Esophagus muscularis mucosa (tissue), 4 donors: ENCODE measurements around the gene VPS13D. TPM values are rescaled to one million over a fixed set of nuclear protein-coding genes. Genes with fewer than 3 reads are reported as not detected.

Experiments
- DNase-seq: peaks from one replicate; pipeline ENCODE4 v3.0.0-alpha.2; 2017; ENCODE audit errors: extremely low spot score
- H3K27ac ChIP-seq, 4 donors: fragments of 200-600 bp; sonication (generic); replicated peaks in 1 of 4; 1 replicate in 3 of 4; 2 replicates in 1 of 4; pipeline ENCODE4 v1.5.1; 2016 to 2019; ENCODE audit warnings: mild to moderate bottlenecking in 1 of 4
- H3K27me3 ChIP-seq, 4 donors: fragments of 200-600 bp; sonication (generic); one replicate each; pipeline versions ENCODE4 v1.5.1 to v1.6.0; 2016 to 2019
- H3K36me3 ChIP-seq, 4 donors: fragments of 200-600 bp; sonication (generic); one replicate each; pipeline ENCODE4 v1.5.1; 2016 to 2019
- H3K4me1 ChIP-seq, 4 donors: fragments of 200-600 bp; sonication (generic); one replicate each; pipeline ENCODE4 v1.5.1; 2016 to 2019
- H3K4me3 ChIP-seq, 4 donors: fragments of 200-600 bp; sonication (generic); 1 replicate in 2 of 4; 2 replicates in 2 of 4; pipeline ENCODE4 v1.5.1; 2016 to 2019; ENCODE audit warnings: mild to moderate bottlenecking in 4 of 4, moderate library complexity in 1 of 4
- H3K9me3 ChIP-seq, 4 donors: fragments of 200-600 bp; sonication (generic); 1 replicate in 3 of 4; 2 replicates in 1 of 4; pipeline ENCODE4 v1.5.1; 2016 to 2019
- EP300 ChIP-seq: sonication (generic); formaldehyde crosslinking; IDR thresholded peaks from one replicate; pipeline ENCODE4 v1.6.1; 2017; ENCODE audit warnings: antibody characterized with exemption
- POLR2A ChIP-seq: fragments of 450-650 bp; IDR thresholded peaks from one replicate; pipeline ENCODE4 v1.6.1; 2017; ENCODE audit warnings: antibody characterized with exemption, moderate library complexity, mild to moderate bottlenecking, low read depth
- POLR2AphosphoS5 ChIP-seq, 2 donors: sonication (generic); formaldehyde crosslinking; IDR thresholded peaks; one replicate each; pipeline ENCODE4 v1.6.1; 2017; ENCODE audit warnings: antibody characterized with exemption in 2 of 2
- WGBS: methylation state at CpG from one replicate; pipeline ENCODE4 v1.1.5; 2018; 5-methylcytosine and 5-hydroxymethylcytosine counted together
- intact Hi-C: fragments of 100-400 bp; cut with DNase I; formaldehyde crosslinking; loops from one replicate; pipeline ENCODE4 v1.15.1; 2023
- total RNA-seq, 4 donors: library from RNA; depleted of rRNA; stranded (reverse); fragments of >200 nt; gene quantifications; one replicate each; pipeline versions ENCODE4 v1.1.0 to v1.2.1, GENCODE V29; 2016
- TF ChIP-seq, protein P1 (sequence below), 3 experiments: fragments of 200-600 bp in 2 of 3; fragments of 450-650 bp in 1 of 3; sonication (generic) in 2 of 3; IDR thresholded peaks; one replicate each; pipeline ENCODE4 v1.5.1; 2017 to 2019; ENCODE audit warnings: antibody characterized with exemption in 3 of 3, mild to moderate bottlenecking in 2 of 3, moderate library complexity in 1 of 3

VPS13D gene
- total RNA-seq, 4 donors from 2014 or later = 67.8 to 93.3 (median 85.4) TPM

- Histone ChIP-seq H3K27ac (no peak overlapping the region), H3K27me3 (no peaks in the 10 kb centered on the region), H3K4me1 (no peaks in the 10 kb centered on the region), H3K36me3 (peaks cover 42 to 100% (median 81%) of the 10 kb centered on the region in 4 donors), H3K9me3 (no peaks in the 10 kb centered on the region), H3K4me3 (no peak overlapping the region)
- no peak for TF ChIP-seq EP300
- TF ChIP-seq, protein P1, sequence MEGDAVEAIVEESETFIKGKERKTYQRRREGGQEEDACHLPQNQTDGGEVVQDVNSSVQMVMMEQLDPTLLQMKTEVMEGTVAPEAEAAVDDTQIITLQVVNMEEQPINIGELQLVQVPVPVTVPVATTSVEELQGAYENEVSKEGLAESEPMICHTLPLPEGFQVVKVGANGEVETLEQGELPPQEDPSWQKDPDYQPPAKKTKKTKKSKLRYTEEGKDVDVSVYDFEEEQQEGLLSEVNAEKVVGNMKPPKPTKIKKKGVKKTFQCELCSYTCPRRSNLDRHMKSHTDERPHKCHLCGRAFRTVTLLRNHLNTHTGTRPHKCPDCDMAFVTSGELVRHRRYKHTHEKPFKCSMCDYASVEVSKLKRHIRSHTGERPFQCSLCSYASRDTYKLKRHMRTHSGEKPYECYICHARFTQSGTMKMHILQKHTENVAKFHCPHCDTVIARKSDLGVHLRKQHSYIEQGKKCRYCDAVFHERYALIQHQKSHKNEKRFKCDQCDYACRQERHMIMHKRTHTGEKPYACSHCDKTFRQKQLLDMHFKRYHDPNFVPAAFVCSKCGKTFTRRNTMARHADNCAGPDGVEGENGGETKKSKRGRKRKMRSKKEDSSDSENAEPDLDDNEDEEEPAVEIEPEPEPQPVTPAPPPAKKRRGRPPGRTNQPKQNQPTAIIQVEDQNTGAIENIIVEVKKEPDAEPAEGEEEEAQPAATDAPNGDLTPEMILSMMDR (IDR thresholded peaks at IDR 0.05) = no peak
- no peak for TF ChIP-seq POLR2AphosphoS5 (IDR thresholded peaks at IDR 0.05)
- no peak for TF ChIP-seq POLR2A
- intact Hi-C loops = no loop called here
- DNase-seq = no peak
- 69% methylated on average over 5 of the region's 5 CpGs for WGBS
Observed at GRCh38 chr1:12251442-12251841, 21.6 kb downstream of the VPS13D start.

GRCh38 chr1:12255913-12256312 lies 26.1 kb downstream of the VPS13D start:
- H3K27ac ChIP-seq = no peak overlapping the region
- no peaks in the 10 kb centered on the region for H3K9me3 ChIP-seq
- no peak overlapping the region for H3K4me3 ChIP-seq
- 100% methylated on average over 2 of the region's 2 CpGs for WGBS
- intact Hi-C loops = no loop called here
- no peaks in the 10 kb centered on the region for H3K27me3 ChIP-seq
- DNase-seq = no peak
- no peaks in the 10 kb centered on the region for H3K4me1 ChIP-seq
- peaks cover 64 to 100% (median 87%) of the 10 kb centered on the region in 4 donors for H3K36me3 ChIP-seq
- no peak for TF ChIP-seq POLR2A
- no peak for TF ChIP-seq POLR2AphosphoS5 (IDR thresholded peaks at IDR 0.05)
- TF ChIP-seq EP300 = no peak
- TF ChIP-seq, protein P1 (IDR thresholded peaks at IDR 0.05) = no peak

DNA sequence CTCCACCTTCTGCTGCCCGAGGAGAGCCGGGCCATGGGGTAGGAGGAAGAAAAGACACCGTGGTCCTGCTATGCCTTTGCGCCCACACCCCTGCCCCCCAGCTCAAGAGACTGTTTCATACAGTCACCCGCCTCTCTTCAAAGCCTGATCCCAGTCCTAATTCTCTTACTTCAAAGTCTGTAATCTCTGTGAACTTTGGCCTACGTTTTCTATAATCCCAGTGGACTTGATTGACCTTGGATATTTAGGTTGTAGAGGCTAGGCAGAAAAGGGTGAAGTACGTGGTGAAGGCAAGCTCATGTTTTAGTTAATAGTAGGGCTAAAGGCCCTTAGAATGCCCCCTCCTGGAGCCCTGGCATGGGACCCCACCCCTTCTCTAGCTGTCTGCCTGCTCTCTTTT lies 28.4 kb downstream of the VPS13D start:
- H3K4me3 ChIP-seq = no peak overlapping the region
- TF ChIP-seq POLR2AphosphoS5 (IDR thresholded peaks at IDR 0.05) = no peak
- TF ChIP-seq, protein P1 (IDR thresholded peaks at IDR 0.05) = no peak
- H3K4me1 ChIP-seq = no peaks in the 10 kb centered on the region
- intact Hi-C loops = no loop called here
- no peaks in the 10 kb centered on the region for H3K9me3 ChIP-seq
- peaks cover 73 to 100% (median 90%) of the 10 kb centered on the region in 4 donors for H3K36me3 ChIP-seq
- no peaks in the 10 kb centered on the region for H3K27me3 ChIP-seq
- DNase-seq = no peak
- no peak overlapping the region for H3K27ac ChIP-seq
- WGBS = 89% methylated on average over 7 of the region's 7 CpGs

- no peak overlapping the region for H3K27ac ChIP-seq
- H3K4me1 ChIP-seq = peaks cover 0 to 10% (median 0%) of the 10 kb centered on the region in 4 donors
- no peak for DNase-seq
- H3K4me3 ChIP-seq = no peak overlapping the region
- peaks cover 67 to 100% (median 96%) of the 10 kb centered on the region in 4 donors for H3K36me3 ChIP-seq
- TF ChIP-seq EP300 = no peak
- TF ChIP-seq POLR2AphosphoS5 (IDR thresholded peaks at IDR 0.05) = no peak
- TF ChIP-seq, protein P1 (IDR thresholded peaks at IDR 0.05) = no peak
- no peak for TF ChIP-seq POLR2A
- peaks cover 0 to 5% (median 0%) of the 10 kb centered on the region in 4 donors for H3K9me3 ChIP-seq
- no peaks in the 10 kb centered on the region for H3K27me3 ChIP-seq
- intact Hi-C loops = no loop called here
- WGBS = 88% methylated on average over 1 of the region's 1 CpG
Observed at GRCh38 chr1:12269351-12269750, 39.5 kb downstream of the VPS13D start.

GRCh38 chr1:12271033-12271432 lies 41.2 kb downstream of the VPS13D start:
- Histone ChIP-seq H3K9me3 (no peaks in the 10 kb centered on the region), H3K4me1 (peaks cover 0 to 22% (median 1%) of the 10 kb centered on the region in 4 donors), H3K4me3 (no peak overlapping the region), H3K27ac (no peak overlapping the region), H3K36me3 (peaks cover 61 to 99% (median 93%) of the 10 kb centered on the region in 4 donors), H3K27me3 (no peaks in the 10 kb centered on the region)
- 95% methylated on average over 4 of the region's 4 CpGs for WGBS
- intact Hi-C loops = loop anchor here (10.0 kb wide), 1 partner anchor 384 kb away; no protein-coding TSS in a partner anchor
- no peak for TF ChIP-seq EP300
- TF ChIP-seq POLR2A = no peak
- TF ChIP-seq POLR2AphosphoS5 (IDR thresholded peaks at IDR 0.05) = no peak
- TF ChIP-seq, protein P1 (IDR thresholded peaks at IDR 0.05) = no peak
- no peak for DNase-seq
